GM21529 (cell line): Measurements from ENCODE around the gene NLRP1.

Experiments
- ATAC-seq: cut with Tn5 transposase; IDR thresholded peaks from one replicate; pipeline ENCODE4 v1.9.1; 2021; ENCODE audit not compliant: unreplicated experiment

Gene NLRP1

GRCh38 chr17:5584383-5585286 lies at the start of gene NLRP1:
TSS of gene NLRP1 (minus strand) at chr17:5584509. CDS start at chr17:5583957, 552 bp downstream.
- peak; percentile 82 for ATAC-seq

- no peak for ATAC-seq
Observed at GRCh38 chr17:5631958-5632590, 47.8 kb upstream of the NLRP1 start.

GRCh38 chr17:5630434-5630833 lies 46.1 kb upstream of the NLRP1 start:
- ATAC-seq, result no peak

GRCh38 chr17:5629128-5629527 lies 44.8 kb upstream of the NLRP1 start:
- ATAC-seq, result no peak

GRCh38 chr17:5628262-5628661 lies 44.0 kb upstream of the NLRP1 start:
- ATAC-seq, result no peak

- no peak for ATAC-seq
Observed at GRCh38 chr17:5624211-5624610, 39.9 kb upstream of the NLRP1 start.

GRCh38 chr17:5621729-5622128 lies 37.4 kb upstream of the NLRP1 start:
- no peak for ATAC-seq

GRCh38 chr17:5621026-5621425 lies 36.7 kb upstream of the NLRP1 start:
- no peak for ATAC-seq

GRCh38 chr17:5619088-5619740 lies 34.9 kb upstream of the NLRP1 start:
- ATAC-seq, result no peak

- no peak for ATAC-seq
Observed at GRCh38 chr17:5618476-5618875, 34.2 kb upstream of the NLRP1 start.

GRCh38 chr17:5615476-5615875 lies 31.2 kb upstream of the NLRP1 start:
- ATAC-seq, result no peak

GRCh38 chr17:5610956-5611355 lies 26.6 kb upstream of the NLRP1 start:
- no peak for ATAC-seq

- ATAC-seq, result no peak
Observed at GRCh38 chr17:5608399-5609112, 24.2 kb upstream of the NLRP1 start.

GRCh38 chr17:5607946-5608345 lies 23.6 kb upstream of the NLRP1 start:
- no peak for ATAC-seq

GRCh38 chr17:5605452-5605851 lies 21.1 kb upstream of the NLRP1 start:
- no peak for ATAC-seq

- no peak for ATAC-seq
Observed at GRCh38 chr17:5600041-5600440, 15.7 kb upstream of the NLRP1 start.

GRCh38 chr17:5598457-5598856 lies 14.1 kb upstream of the NLRP1 start:
- no peak for ATAC-seq

- no peak for ATAC-seq
Observed at GRCh38 chr17:5596421-5596820, 12.1 kb upstream of the NLRP1 start.

- ATAC-seq, result no peak
Observed at GRCh38 chr17:5595831-5596230, 11.5 kb upstream of the NLRP1 start.

GRCh38 chr17:5592382-5592781 lies 8.1 kb upstream of the NLRP1 start:
- ATAC-seq, result no peak

GRCh38 chr17:5591966-5592365 lies 7.7 kb upstream of the NLRP1 start:
- ATAC-seq, result no peak
